B cell (primary cell): ENCODE data around the gene FKBP1A. TPM values are rescaled to one million over a fixed set of nuclear protein-coding genes. Genes with fewer than 3 reads are reported as not detected.

Experiments
- ATAC-seq: fragments of 200-7000 bp; cut with Tn5 transposase; one replicate; pipeline ENCODE4 v1.10.0; 2021; ENCODE audit warnings: low read depth, mild to moderate bottlenecking, moderate number of reproducible peaks, moderate library complexity
- CTCF ChIA-PET: fragments of 350-600 bp; sonication (Branson Sonifier 250); formaldehyde crosslinking; loops from one replicate; lab custom pipeline; 2021; ENCODE audit warnings: antibody characterized with exemption, inconsistent platforms; lab: Charles Lee
- POLR2A ChIA-PET: fragments of 350-600 bp; sonication (Branson Sonifier 250); formaldehyde crosslinking; loops from one replicate; lab custom pipeline; 2021; ENCODE audit warnings: antibody characterized with exemption; lab: Charles Lee
- DNase-seq: peaks from one replicate; pipeline ENCODE4 v3.0.0; 2013
- H2AFZ ChIP-seq: 2 replicates; pipeline ENCODE4 v1.6.1; 2012; ENCODE audit warnings: mild to moderate bottlenecking, low read depth, low read length; ENCODE audit not compliant: insufficient read depth, poor library complexity, severe bottlenecking
- H3K27ac ChIP-seq, 2 donors: 1 replicate in 1 of 2; 2 replicates in 1 of 2; pipeline ENCODE4 v1.5.1; 2012 to 2013; ENCODE audit warnings: low read length in 2 of 2, mild to moderate bottlenecking in 2 of 2, moderate library complexity in 1 of 2
- H3K27me3 ChIP-seq, 4 experiments: fragments of 200-600 bp in 1 of 4; sonication (generic) in 1 of 4; replicated peaks in 1 of 4; 1 replicate in 2 of 4; 2 replicates in 2 of 4; pipeline versions ENCODE4 v1.6.1 to v1.7.0; 2013 to 2016; ENCODE audit warnings: low read length in 3 of 4, mild to moderate bottlenecking in 2 of 4, mixed read lengths in 1 of 4, moderate library complexity in 1 of 4; ENCODE audit not compliant: insufficient read depth in 4 of 4, control insufficient read depth in 3 of 4; ENCODE audit errors: control extremely low read depth in 1 of 4
- H3K36me3 ChIP-seq, 2 experiments: replicated peaks in 1 of 2; 1 replicate in 1 of 2; 2 replicates in 1 of 2; pipeline versions ENCODE4 v1.6.1 to v1.7.1; 2013; ENCODE audit warnings: low read length in 1 of 2; ENCODE audit not compliant: insufficient read depth in 2 of 2, control insufficient read depth in 1 of 2; ENCODE audit errors: control extremely low read depth in 1 of 2, extremely low read depth in 1 of 2
- H3K4me1 ChIP-seq, 2 donors: fragments of 200-600 bp in 1 of 2; sonication (generic) in 1 of 2; 1 replicate in 1 of 2; 2 replicates in 1 of 2; pipeline versions ENCODE4 v1.5.1 to v1.6.1; 2013 to 2017; ENCODE audit warnings: low read length in 2 of 2; ENCODE audit not compliant: control insufficient read depth in 2 of 2, insufficient read depth in 2 of 2
- H3K4me2 ChIP-seq: replicated peaks from 2 replicates; pipeline ENCODE3; 2012; ENCODE audit warnings: mild to moderate bottlenecking, low read depth, low read length; ENCODE audit not compliant: poor library complexity, severe bottlenecking
- H3K4me3 ChIP-seq, 5 experiments: fragments of 200-600 bp in 1 of 5; sonication (generic) in 1 of 5; 1 replicate in 3 of 5; 2 replicates in 2 of 5; pipeline versions ENCODE4 v1.5.1 to v1.7.0; 2011 to 2016; ENCODE audit warnings: low read length in 4 of 5, mild to moderate bottlenecking in 4 of 5, low read depth in 2 of 5, control low read depth in 1 of 5, moderate library complexity in 1 of 5; ENCODE audit not compliant: insufficient read depth in 1 of 5; ENCODE audit errors: control extremely low read depth in 1 of 5, extremely low read depth in 1 of 5
- H3K79me2 ChIP-seq: fragments of 200-600 bp; sonication (generic); one replicate; pipeline ENCODE4 v1.6.0; 2016; ENCODE audit warnings: low read length; ENCODE audit not compliant: control insufficient read depth, insufficient read depth
- H3K9ac ChIP-seq: fragments of 200-600 bp; sonication (generic); 2 replicates; pipeline ENCODE4 v1.6.1; 2017; ENCODE audit warnings: mild to moderate bottlenecking, low read length, moderate library complexity
- H3K9me3 ChIP-seq, 3 donors: one replicate each; pipeline versions ENCODE4 v1.6.1 to v1.7.1; 2013; ENCODE audit warnings: low read length in 2 of 3; ENCODE audit not compliant: control insufficient read depth in 2 of 3, insufficient read depth in 1 of 3; ENCODE audit errors: control extremely low read depth in 1 of 3
- H4K20me1 ChIP-seq: 2 replicates; pipeline ENCODE4 v1.6.0; 2012; ENCODE audit warnings: mild to moderate bottlenecking, low read length; ENCODE audit not compliant: insufficient read depth, control insufficient read depth, poor library complexity, severe bottlenecking
- H3K27ac Mint-ChIP-seq: one replicate; pipeline ENCODE4 v1.8.0; 2021; ENCODE audit warnings: mixed read lengths
- H3K27me3 Mint-ChIP-seq: one replicate; pipeline ENCODE4 v1.8.0; 2021; ENCODE audit warnings: mixed read lengths
- H3K4me1 Mint-ChIP-seq: one replicate; pipeline ENCODE4 v1.8.0; 2021; ENCODE audit warnings: mixed read lengths
- H3K4me3 Mint-ChIP-seq: one replicate; pipeline ENCODE4 v1.8.0; 2021; ENCODE audit warnings: mixed read lengths
- H3K9me3 Mint-ChIP-seq: one replicate; pipeline ENCODE4 v1.8.0; 2022; ENCODE audit warnings: mixed read lengths; ENCODE audit not compliant: insufficient read depth
- CTCF ChIP-seq: fragments of 200-600 bp; IDR thresholded peaks from one replicate; pipeline ENCODE4 v1.8.0; 2022; ENCODE audit warnings: antibody characterized with exemption, mild to moderate bottlenecking
- EZH2 ChIP-seq: IDR thresholded peaks from 2 replicates; pipeline ENCODE4 v1.6.1; 2012; ENCODE audit warnings: borderline replicate concordance, low read depth, mild to moderate bottlenecking, moderate library complexity, low read length; ENCODE audit not compliant: insufficient read depth, poor library complexity, severe bottlenecking
- WGBS: methylation state at CpG from one replicate; pipeline ENCODE4 v1.1.5; 2013; ENCODE audit warnings: missing lambda C conversion rate; ENCODE audit not compliant: insufficient coverage; 5-methylcytosine and 5-hydroxymethylcytosine counted together
- intact Hi-C: fragments of 100-400 bp; cut with micrococcal nuclease; formaldehyde crosslinking; loops from one replicate; pipeline ENCODE4 v1.10.0; 2022
- polyA plus RNA-seq: library from polyadenylated mRNA; depleted of rRNA; stranded (reverse); fragments of >200 nt; gene quantifications from 2 replicates; pipeline ENCODE4 v1.2.3, GENCODE V29; 2012
- total RNA-seq, 2 donors: library from RNA; stranded (reverse); fragments of 120-200 nt in 1 of 2; gene quantifications; 1 replicate in 1 of 2; 2 replicates in 1 of 2; pipeline versions ENCODE4 v1.2.3 to v1.2.4, GENCODE V29; 2013 to 2022

FKBP1A gene
- total and polyA plus RNA-seq, 2 donors (not counting 1 experiment from before 2014, with no cell fraction given): 86.3 to 86.7 TPM

- H3K4me2 ChIP-seq: no peak overlapping the region
- peaks cover 30% of the 10 kb centered on the region for H3K27me3 Mint-ChIP-seq
- CTCF ChIA-PET: interaction anchor here (1.0 to 1.3 kb wide), 2 partner anchors 8 to 98 kb away, joined by 3 read pairs; no protein-coding TSS in a partner anchor
These were observed 12.9 kb upstream of the FKBP1A start for GRCh38 chr20:1405801-1406200.

GRCh38 chr20:1403624-1404023, 10.8 kb upstream of the FKBP1A start:
- Histone ChIP-seq H3K79me2 (no peaks in the 10 kb centered on the region), H2AFZ (no peak overlapping the region), H3K4me2 (no peak overlapping the region), H3K27ac (no peak overlapping the region), H3K36me3 (no peaks in the 10 kb centered on the region), H3K4me1 (peaks cover 3 to 4% of the 10 kb centered on the region in 2 donors), H3K4me3 (no peak overlapping the region), H4K20me1 (no peaks in the 10 kb centered on the region), H3K27me3 (no peaks in the 10 kb centered on the region), H3K9me3 (no peaks in the 10 kb centered on the region), H3K9ac (no peak overlapping the region)
- no CpG with 5 or more reads among the region's 1 CpG for WGBS
- ATAC-seq: no peak
- ChIA-PET CTCF (interaction anchor here (1.1 to 8.2 kb wide), 3 partner anchors 8 to 100 kb away, joined by 3 to 66 read pairs (median 3); no protein-coding TSS in a partner anchor), POLR2A (no interaction called here)
- Mint-ChIP-seq H3K4me3 (no peak overlapping the region), H3K4me1 (peaks cover 5% of the 10 kb centered on the region), H3K9me3 (no peaks in the 10 kb centered on the region), H3K27me3 (peaks cover 32% of the 10 kb centered on the region), H3K27ac (no peak overlapping the region)
- no peak for TF ChIP-seq CTCF
- TF ChIP-seq EZH2: no peak
- intact Hi-C loops: no loop called here
- no peak for DNase-seq

More at GRCh38 chr20:1405801-1406200, 12.9 kb upstream of the FKBP1A start:
- Histone ChIP-seq H3K27me3 (peaks cover 0 to 11% (median 0%) of the 10 kb centered on the region in 4 experiments), H3K27ac (no peak overlapping the region), H2AFZ (no peak overlapping the region), H3K9ac (no peak overlapping the region), H3K9me3 (no peaks in the 10 kb centered on the region), H3K36me3 (no peaks in the 10 kb centered on the region), H3K4me1 (no peaks in the 10 kb centered on the region), H3K79me2 (no peaks in the 10 kb centered on the region), H4K20me1 (no peaks in the 10 kb centered on the region), H3K4me3 (no peak overlapping the region)
- Mint-ChIP-seq H3K4me3 (no peak overlapping the region), H3K4me1 (no peaks in the 10 kb centered on the region), H3K9me3 (no peaks in the 10 kb centered on the region), H3K27ac (no peak overlapping the region)
- ATAC-seq (no peak), DNase-seq (no peak)
- WGBS: no CpG with 5 or more reads among the region's 2 CpGs
- POLR2A ChIA-PET: no interaction called here
- TF ChIP-seq CTCF: no peak
- TF ChIP-seq EZH2: no peak
- intact Hi-C loops: no loop called here
